GM23338 (cell line): ENCODE data around the gene TRPM3. TPM values are rescaled to one million over a fixed set of nuclear protein-coding genes. Genes with fewer than 3 reads are reported as not detected.

Source experiments
- ATAC-seq: fragments of 200-7000 bp; cut with Tn5 transposase; 3 replicates; pipeline ENCODE4 v1.9.1; 2020
- DNase-seq: peaks from one replicate; pipeline ENCODE4 v3.0.0-alpha.2; 2015; ENCODE audit warnings: low spot score
- H2AFZ ChIP-seq: fragments of 200-600 bp; sonication (generic); 2 replicates; pipeline ENCODE4 v1.8.0; 2016; ENCODE audit warnings: antibody characterized with exemption, mild to moderate bottlenecking, moderate library complexity
- H3F3A ChIP-seq: fragments of 200-600 bp; sonication (generic); replicated peaks from 2 replicates; pipeline ENCODE4 v1.8.0; 2017; ENCODE audit warnings: antibody characterized with exemption, mixed run types, low read depth
- H3K27ac ChIP-seq: fragments of 200-600 bp; sonication (generic); 2 replicates; pipeline ENCODE4 v1.6.1; 2016; ENCODE audit warnings: low read depth
- H3K27me3 ChIP-seq: fragments of 200-600 bp; sonication (generic); 2 replicates; pipeline ENCODE4 v1.8.0; 2016; ENCODE audit warnings: mild to moderate bottlenecking, mixed run types, moderate library complexity; ENCODE audit not compliant: insufficient read depth
- H3K36me3 ChIP-seq: fragments of 200-600 bp; sonication (generic); 2 replicates; pipeline ENCODE4 v1.8.0; 2016; ENCODE audit warnings: mild to moderate bottlenecking; ENCODE audit not compliant: insufficient read depth
- H3K4me1 ChIP-seq: fragments of 200-600 bp; sonication (generic); 2 replicates; pipeline ENCODE4 v1.8.0; 2016; ENCODE audit warnings: mild to moderate bottlenecking, moderate library complexity; ENCODE audit not compliant: insufficient read depth
- H3K4me2 ChIP-seq: fragments of 200-600 bp; sonication (generic); 2 replicates; pipeline ENCODE4 v1.7.1; 2017; ENCODE audit warnings: mixed run types
- H3K4me3 ChIP-seq: fragments of 200-600 bp; sonication (generic); 2 replicates; pipeline ENCODE4 v1.6.1; 2016; ENCODE audit warnings: mixed run types
- H3K79me2 ChIP-seq: fragments of 200-600 bp; sonication (generic); replicated peaks from 2 replicates; pipeline ENCODE4 v1.8.0; 2017; ENCODE audit warnings: mild to moderate bottlenecking; ENCODE audit not compliant: insufficient read depth
- H3K9me2 ChIP-seq: fragments of 200-600 bp; sonication (generic); 2 replicates; pipeline ENCODE4 v1.8.0; 2017; ENCODE audit not compliant: insufficient read depth
- H4K20me1 ChIP-seq: fragments of 200-600 bp; sonication (generic); replicated peaks from 2 replicates; pipeline ENCODE4 v1.8.0; 2017; ENCODE audit warnings: mild to moderate bottlenecking; ENCODE audit not compliant: insufficient read depth
- H3K27ac Mint-ChIP-seq: 2 replicates; pipeline ENCODE4 v1.8.0; 2020; ENCODE audit warnings: inconsistent platforms, mild to moderate bottlenecking, moderate library complexity, mixed read lengths
- H3K27me3 Mint-ChIP-seq: 3 replicates; pipeline ENCODE4 v1.8.0; 2022; ENCODE audit warnings: low read depth, mild to moderate bottlenecking, moderate library complexity, mixed read lengths, inconsistent platforms; ENCODE audit not compliant: insufficient read depth, poor library complexity
- H3K36me3 Mint-ChIP-seq: 3 replicates; pipeline ENCODE4 v1.8.0; 2021; ENCODE audit warnings: low read depth, mild to moderate bottlenecking, inconsistent platforms, moderate library complexity, mixed read lengths
- H3K4me1 Mint-ChIP-seq: 3 replicates; pipeline ENCODE4 v1.8.0; 2020; ENCODE audit warnings: mild to moderate bottlenecking, inconsistent platforms, mixed read lengths
- H3K4me3 Mint-ChIP-seq: 3 replicates; pipeline ENCODE4 v1.8.0; 2021; ENCODE audit warnings: moderate library complexity, mild to moderate bottlenecking, inconsistent platforms, mixed read lengths
- H3K9me3 Mint-ChIP-seq: 3 replicates; pipeline ENCODE4 v1.8.0; 2020; ENCODE audit warnings: moderate library complexity, mild to moderate bottlenecking, inconsistent platforms, mixed read lengths
- CREB1 ChIP-seq: fragments of 250-450 bp; sonication (Bioruptor Pico); IDR thresholded peaks from 2 replicates; pipeline ENCODE4 v1.5.0; 2020; ENCODE audit warnings: low read depth, mild to moderate bottlenecking, moderate library complexity
- EZH2 ChIP-seq: fragments of 200-600 bp; sonication (generic); IDR thresholded peaks from one replicate; pipeline ENCODE4 v1.8.0; 2017; ENCODE audit warnings: antibody characterized with exemption, mild to moderate bottlenecking, low read depth; ENCODE audit not compliant: unreplicated experiment
- EZH2phosphoT487 ChIP-seq: fragments of 200-600 bp; sonication (generic); IDR thresholded peaks from one replicate; pipeline ENCODE4 v1.8.1; 2018; ENCODE audit warnings: antibody characterized with exemption; ENCODE audit not compliant: unreplicated experiment
- POLR2AphosphoS5 ChIP-seq: IDR thresholded peaks from 2 replicates; pipeline ENCODE4 v1.6.1; 2016; ENCODE audit warnings: antibody characterized with exemption, low read depth
- REST ChIP-seq: IDR thresholded peaks from one replicate; pipeline ENCODE4 v1.6.1; 2018; ENCODE audit warnings: antibody characterized with exemption; ENCODE audit not compliant: unreplicated experiment
- STAT1 ChIP-seq: IDR thresholded peaks from one replicate; pipeline ENCODE4 v1.6.1; 2016; ENCODE audit warnings: antibody characterized with exemption; ENCODE audit not compliant: unreplicated experiment
- ZNF331 ChIP-seq: fragments of 250-450 bp; sonication (Bioruptor Pico); IDR thresholded peaks from 2 replicates; pipeline ENCODE4 v1.5.0; 2020; ENCODE audit warnings: low read depth, mild to moderate bottlenecking, moderate library complexity
- ZNF462 ChIP-seq: fragments of 250-450 bp; sonication (Bioruptor Pico); IDR thresholded peaks from 2 replicates; pipeline ENCODE4 v1.5.0; 2020; ENCODE audit warnings: mild to moderate bottlenecking, moderate library complexity
- polyA plus RNA-seq: library from polyadenylated mRNA; unstranded; fragments of >200 nt; fragmentation: Nextera tagmentation; extraction: Ambion mirVana; gene quantifications from 2 replicates; pipeline ENCODE4 v1.2.1, GENCODE V29; 2016
- total RNA-seq: library from RNA; depleted of rRNA; stranded (reverse); fragments of >200 nt; shearing (Covaris generic); gene quantifications from 2 replicates; pipeline ENCODE4 v1.2.3, GENCODE V29; 2014
- TF ChIP-seq, protein P1 (sequence below): IDR thresholded peaks from 2 replicates; pipeline ENCODE4 v1.6.1; 2016; ENCODE audit warnings: antibody characterized with exemption

Gene TRPM3
- total and polyA plus RNA-seq, 2 experiments from 2014 or later: 2.8 to 8.2 TPM

GRCh38 chr9:70945301-70945700 is 176.1 kb downstream of the TRPM3 start:
- Histone ChIP-seq H4K20me1 (no peaks in the 10 kb centered on the region), H3K9me2 (peaks cover 4% of the 10 kb centered on the region), H3K79me2 (no peaks in the 10 kb centered on the region), H3K27me3 (no peaks in the 10 kb centered on the region), H3K27ac (no peak overlapping the region), H3K36me3 (no peaks in the 10 kb centered on the region), H3F3A (no peaks in the 10 kb centered on the region), H2AFZ (no peak overlapping the region), H3K4me3 (no peak overlapping the region), H3K4me2 (no peak overlapping the region), H3K4me1 (peaks cover 17% of the 10 kb centered on the region)
- no peak overlapping the region for H3K27ac Mint-ChIP-seq
- no peaks in the 10 kb centered on the region for H3K36me3 Mint-ChIP-seq
- H3K4me3 Mint-ChIP-seq: no peak overlapping the region
- H3K4me1 Mint-ChIP-seq: peaks cover 20% of the 10 kb centered on the region
- TF ChIP-seq EZH2phosphoT487 (no peak), CREB1 (CRISPR knock-in tag) (no peak), ZNF462 (CRISPR knock-in tag) (no peak), ZNF331 (CRISPR knock-in tag) (no peak), EZH2 (no peak), STAT1 (no peak), POLR2AphosphoS5 (no peak), REST (no peak)
- TF ChIP-seq, protein P1, sequence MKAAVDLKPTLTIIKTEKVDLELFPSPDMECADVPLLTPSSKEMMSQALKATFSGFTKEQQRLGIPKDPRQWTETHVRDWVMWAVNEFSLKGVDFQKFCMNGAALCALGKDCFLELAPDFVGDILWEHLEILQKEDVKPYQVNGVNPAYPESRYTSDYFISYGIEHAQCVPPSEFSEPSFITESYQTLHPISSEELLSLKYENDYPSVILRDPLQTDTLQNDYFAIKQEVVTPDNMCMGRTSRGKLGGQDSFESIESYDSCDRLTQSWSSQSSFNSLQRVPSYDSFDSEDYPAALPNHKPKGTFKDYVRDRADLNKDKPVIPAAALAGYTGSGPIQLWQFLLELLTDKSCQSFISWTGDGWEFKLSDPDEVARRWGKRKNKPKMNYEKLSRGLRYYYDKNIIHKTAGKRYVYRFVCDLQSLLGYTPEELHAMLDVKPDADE: no peak
- peaks cover 2% of the 10 kb centered on the region for H3K27me3 Mint-ChIP-seq
- DNase-seq: no peak
- H3K9me3 Mint-ChIP-seq: no peaks in the 10 kb centered on the region
- ATAC-seq: no peak
